NCI-H146 treated with DMSO at 0.1 percent for 48 hours (cell line): Measurements from ENCODE around the gene PSMD14.

Experiments
- DNase-seq: peaks from one replicate; lab custom pipeline; 2025; ENCODE audit not compliant: unreplicated experiment; lab: John Stamatoyannopoulos, UW

Gene PSMD14

DNA sequence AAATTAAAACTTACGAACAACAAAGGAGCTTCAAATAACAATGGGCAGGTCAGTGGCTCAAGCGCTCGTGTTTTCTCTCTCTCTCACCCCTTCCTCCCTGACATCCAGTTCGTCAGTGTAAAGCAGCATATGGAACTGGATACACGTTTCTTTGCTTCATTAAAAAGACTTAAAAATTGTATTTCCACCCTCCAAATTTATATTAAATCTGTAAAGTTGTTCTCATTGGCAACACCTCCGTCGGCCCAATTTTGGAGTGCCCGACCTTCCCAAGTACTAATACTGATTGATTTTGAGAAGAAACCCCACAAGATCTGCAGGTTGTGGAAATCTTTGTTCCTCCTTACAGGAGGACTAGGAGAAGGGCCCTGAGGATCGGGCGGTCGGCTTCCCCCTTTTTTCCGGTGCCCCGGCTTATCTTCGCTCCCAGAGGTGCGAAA, 110.1 kb downstream of the PSMD14 start:
- DNase-seq = no peak

DNA sequence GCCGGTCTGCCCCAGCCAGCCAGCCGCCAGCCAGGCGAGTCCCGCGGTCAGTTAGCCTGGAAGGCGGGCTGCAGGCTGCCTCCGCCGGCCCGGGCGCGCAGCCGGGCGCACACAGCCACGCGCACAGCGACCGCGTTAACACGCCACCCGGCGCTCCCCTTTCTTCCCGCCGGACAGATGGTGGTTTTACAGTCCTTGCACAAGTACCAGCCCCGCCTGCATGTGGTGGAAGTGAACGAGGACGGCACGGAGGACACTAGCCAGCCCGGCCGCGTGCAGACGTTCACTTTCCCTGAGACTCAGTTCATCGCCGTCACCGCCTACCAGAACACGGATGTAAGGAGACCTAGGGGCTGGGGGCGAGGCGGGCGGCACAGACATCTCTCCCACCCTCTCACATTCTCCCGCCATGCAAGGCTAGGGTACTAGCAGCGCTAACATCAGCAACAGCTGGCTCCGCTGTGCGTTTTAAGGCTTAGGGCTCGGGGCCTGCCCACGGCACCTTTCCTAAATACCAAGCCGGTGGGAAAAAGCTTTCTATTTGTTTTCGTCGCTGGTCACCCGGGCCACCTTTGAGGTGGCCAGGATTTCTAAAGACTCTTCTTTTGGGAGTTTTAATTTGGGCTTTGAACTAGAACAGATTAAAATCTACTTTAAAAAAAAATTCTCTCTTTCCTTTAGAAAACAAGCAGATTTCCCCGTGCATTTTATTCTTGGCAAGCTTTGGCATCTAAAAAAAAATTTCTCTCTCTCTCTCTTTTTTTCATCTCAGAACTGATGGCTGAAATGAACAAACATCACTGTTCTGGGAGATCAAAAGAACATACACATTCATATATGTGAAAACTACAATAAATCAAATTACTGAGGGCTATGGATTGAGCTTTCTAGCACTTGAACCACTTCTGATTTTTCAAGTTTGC, 110.8 kb downstream of the PSMD14 start:
- DNase-seq = no peak

DNA sequence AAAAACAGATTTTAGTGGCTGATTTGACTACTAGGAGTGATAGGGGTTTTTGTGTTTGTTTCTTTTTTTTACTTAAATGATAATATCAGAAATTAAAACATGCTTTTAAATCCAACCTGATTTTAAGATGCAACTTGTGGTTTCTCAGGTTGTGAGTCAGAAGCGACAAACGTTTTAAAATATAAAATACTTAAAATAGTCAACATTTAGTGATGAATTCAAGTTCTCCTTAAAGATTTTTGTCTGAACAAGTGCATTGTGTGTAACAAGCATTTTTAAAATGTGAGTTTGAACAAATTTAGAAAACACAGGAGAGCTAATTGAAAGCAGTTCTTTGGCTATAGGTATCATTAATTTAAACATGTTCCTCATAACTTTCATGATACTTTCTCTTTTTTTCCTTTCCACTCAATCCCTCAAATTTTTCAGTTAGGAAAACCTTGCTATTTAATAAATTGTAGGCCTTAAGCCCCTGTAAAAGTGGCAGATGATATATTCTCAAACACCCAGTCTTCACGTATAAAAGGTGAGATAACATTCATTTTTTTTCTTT, 111.5 kb downstream of the PSMD14 start:
- DNase-seq = no peak

DNA sequence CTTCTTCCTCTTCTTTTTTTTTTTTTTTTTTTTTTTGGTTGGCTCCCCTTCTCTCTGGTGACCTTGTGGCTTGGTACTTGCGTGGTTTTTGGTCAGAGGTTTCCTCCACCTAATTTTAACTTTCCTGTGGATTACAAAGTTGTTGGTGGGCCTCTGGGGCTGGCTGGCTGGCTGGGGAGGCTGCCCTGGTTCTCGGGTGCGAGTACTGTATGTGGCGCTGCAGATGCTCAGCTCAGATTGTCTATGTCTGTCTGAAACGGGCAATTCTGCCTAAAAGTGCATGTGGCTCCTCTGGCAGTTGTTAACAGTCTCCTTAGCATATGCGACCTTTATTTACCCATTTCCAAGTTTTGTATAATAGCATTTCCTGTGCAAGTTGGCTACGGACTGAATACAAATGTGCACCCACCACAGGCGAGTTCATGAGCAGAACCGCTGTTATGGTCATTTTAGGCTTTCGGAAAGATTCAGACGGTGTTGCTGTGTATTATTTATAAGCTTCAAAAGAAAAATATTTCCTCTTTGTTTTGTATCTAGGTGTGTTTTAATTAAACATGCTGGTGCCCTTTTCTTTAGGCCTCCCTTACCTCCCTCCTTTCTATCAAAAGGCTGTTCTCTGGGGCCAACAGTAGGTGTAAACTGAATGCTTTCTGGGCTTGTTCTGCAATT, 112.3 kb downstream of the PSMD14 start:
- DNase-seq = no peak

DNA sequence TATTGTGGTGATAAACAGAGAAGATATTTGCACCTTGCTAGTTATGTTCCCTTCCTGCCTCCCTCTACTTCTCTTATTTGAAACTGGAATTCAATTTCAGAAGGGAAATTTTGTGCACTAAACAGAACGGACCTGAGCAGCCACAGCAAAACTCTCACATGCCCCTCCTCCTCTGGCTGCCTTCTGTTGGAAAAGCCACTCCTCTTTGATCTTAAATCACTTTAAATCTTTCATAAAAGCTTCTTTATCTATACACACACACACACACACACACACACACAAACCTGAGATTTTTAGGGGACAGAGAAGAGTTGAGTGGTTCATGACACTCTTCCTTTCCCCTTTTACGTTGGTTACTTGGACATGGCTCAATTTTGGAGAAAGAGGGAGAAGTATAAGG, 113.5 kb downstream of the PSMD14 start:
- DNase-seq = no peak

DNA sequence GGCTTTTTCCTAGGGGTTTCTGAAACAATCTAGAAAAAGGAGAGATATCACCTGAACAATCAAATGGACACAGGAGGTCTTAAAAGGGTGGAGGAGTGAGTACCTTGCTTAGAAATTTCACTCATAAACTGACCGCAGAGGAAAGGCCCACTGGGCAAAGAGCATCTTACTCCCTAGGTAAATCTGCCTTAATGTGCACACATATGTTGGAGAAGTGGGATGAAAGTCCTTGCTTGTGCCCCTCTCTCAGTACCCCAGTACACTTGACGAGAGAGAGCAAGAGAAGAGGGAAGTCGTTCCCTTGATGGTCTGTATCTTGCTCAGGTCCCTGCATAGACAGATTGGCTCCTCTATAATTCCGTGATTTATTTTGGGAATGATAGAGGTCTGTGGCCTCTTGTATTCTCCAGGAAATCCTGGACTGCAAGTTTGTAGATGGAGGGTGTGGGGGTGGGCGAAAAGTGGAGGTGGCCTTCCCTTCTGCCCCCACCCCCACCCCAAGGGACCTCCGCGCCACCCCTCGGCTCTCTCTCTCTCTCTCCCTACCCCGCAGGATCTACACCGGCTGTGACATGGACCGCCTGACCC, 114.7 kb downstream of the PSMD14 start:
- no peak for DNase-seq

DNA sequence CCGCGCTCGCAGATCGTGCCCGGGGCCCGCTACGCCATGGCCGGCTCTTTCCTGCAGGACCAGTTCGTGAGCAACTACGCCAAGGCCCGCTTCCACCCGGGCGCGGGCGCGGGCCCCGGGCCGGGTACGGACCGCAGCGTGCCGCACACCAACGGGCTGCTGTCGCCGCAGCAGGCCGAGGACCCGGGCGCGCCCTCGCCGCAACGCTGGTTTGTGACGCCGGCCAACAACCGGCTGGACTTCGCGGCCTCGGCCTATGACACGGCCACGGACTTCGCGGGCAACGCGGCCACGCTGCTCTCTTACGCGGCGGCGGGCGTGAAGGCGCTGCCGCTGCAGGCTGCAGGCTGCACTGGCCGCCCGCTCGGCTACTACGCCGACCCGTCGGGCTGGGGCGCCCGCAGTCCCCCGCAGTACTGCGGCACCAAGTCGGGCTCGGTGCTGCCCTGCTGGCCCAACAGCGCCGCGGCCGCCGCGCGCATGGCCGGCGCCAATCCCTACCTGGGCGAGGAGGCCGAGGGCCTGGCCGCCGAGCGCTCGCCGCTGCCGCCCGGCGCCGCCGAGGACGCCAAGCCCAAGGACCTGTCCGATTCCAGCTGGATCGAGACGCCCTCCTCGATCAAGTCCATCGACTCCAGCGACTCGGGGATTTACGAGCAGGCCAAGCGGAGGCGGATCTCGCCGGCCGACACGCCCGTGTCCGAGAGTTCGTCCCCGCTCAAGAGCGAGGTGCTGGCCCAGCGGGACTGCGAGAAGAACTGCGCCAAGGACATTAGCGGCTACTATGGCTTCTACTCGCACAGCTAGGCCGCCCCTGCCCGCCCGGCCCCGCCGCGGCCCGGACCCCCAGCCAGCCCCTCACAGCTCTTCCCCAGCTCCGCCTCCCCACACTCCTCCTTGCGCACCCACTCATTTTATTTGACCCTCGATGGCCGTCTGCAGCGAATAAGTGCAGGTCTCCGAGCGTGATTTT, 115.5 kb downstream of the PSMD14 start:
- DNase-seq = no peak

DNA sequence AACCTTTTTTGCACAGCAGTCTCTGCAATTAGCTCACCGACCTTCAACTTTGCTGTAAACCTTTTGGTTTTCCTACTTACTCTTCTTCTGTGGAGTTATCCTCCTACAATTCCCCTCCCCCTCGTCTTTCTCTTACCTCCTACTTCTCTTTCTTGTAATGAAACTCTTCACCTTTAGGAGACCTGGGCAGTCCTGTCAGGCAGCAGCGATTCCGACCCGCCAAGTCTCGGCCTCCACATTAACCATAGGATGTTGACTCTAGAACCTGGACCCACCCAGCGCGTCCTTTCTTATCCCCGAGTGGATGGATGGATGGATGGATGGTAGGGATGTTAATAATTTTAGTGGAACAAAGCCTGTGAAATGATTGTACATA, 116.2 kb downstream of the PSMD14 start:
- DNase-seq = no peak

DNA sequence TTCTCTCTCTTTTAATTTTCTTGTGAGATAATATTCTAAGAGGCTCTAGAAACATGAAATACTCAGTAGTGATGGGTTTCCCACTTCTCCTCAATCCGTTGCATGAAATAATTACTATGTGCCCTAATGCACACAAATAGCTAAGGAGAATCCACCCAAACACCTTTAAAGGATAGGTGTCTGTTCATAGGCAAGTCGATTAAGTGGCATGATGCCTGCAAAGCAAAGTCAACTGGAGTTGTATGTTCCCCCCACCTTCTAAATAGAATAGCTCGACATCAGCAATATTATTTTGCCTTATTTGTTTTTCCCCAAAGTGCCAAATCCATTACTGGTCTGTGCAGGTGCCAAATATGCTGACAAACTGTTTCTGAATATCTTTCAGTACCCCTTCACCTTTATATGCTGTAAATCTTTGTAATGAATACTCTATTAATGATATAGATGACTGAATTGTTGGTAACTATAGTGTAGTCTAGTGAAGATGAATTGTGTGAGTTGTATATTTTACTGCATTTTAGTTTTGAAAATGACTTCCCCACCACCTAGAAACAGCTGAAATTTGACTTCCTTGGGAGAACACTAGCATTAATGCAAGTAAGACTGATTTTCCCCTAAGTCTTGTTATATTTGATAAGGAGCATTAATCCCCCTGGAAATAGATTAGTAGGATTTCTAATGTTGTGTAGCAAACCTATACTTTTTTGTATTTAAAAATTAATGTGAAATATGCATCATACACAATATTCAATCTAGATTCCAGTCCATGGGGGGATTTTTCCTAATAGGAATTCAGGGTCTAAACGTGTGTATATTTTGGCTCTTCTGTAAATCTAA, 116.9 kb downstream of the PSMD14 start:
- no peak for DNase-seq

DNA sequence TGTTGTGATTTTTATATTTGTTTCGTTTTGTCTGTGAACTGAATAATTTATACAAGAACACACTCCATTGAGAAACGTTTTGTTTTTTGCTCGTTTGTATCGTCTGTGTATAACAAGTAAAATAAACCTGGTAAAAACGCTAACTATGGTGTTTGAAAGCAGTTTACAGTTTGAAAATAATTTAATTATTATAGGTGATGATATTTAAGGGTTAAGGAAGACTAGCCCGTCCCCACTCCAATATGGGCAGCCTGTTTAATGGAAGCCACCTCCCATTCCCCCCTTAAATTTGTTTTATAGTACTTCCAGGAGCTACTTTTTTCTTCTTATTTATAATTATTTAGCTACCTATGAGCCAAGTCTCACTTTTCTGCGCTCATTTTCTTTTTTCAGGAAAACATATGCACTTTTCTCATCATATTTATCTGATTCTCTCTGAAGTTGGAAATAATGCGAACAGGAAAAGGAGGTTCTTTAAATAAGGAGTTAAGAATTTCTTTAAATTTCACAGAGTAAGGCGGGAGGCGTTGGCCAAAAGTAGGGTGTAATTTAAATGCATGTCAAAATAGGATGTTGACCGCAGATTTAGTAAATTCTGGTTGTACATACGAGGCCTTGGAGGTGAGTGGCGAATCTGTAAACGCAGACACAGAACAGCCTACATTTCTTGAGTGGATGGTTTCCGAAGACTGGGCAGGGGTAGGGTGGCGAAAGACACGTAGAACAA, 117.7 kb downstream of the PSMD14 start:
- DNase-seq = no peak

DNA sequence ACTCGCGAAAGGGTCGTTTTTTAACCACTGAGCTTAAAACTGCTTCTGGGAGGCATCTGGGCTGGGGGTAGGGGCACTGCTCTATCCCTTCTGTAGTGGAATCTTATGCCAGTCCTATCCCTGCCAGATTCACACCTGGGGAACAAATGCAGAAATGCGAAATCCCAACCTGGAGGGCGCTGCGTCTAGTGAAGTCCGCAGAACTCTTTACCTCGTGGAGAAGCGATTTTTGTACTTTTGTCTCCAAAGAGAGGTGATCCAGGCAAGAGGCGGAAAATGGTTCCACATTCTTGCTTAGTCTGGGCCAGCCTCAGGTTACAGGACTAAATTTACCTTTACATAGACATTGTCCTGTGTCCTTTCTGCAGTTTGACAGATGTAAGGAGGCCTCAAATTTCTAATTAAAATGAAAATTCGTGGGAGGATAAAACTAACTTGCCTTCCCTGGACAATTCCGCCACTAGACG, 118.3 kb downstream of the PSMD14 start:
- no peak for DNase-seq

DNA sequence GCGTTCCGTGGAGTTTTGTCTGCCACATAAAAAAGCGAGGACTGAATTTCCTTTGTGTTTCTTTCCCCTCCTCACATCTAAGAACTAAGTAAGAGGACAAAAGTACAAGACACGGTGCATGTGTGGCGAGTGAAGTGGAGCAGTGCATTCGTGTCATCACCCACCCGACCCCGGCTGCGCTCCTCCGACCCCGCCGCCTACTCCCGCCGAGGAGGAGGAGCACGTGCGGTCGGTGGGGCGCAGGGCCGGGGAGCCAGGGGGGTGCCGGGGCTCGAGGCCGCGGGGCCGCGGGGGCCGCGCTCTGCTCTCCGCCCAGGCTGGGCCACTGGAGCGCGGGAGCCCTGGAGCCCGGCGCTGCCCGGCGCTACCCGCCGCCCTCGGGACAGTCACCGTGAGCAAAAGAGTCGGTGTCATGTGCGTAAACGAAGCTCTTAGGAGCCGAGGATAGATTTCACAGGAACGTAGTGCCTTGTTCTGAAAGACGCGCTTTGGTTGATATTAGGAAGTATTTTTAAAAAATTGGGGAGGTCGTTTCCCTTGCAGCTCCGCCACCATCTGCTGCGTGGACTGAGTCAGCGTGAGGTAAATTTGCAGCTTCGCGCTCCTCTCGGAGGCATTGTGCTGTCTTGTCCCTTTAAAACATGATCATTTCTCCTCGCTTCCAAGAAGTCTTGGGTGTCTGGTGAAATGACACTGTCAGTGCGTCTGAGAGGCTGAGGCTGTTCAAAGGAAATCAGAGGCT, 118.9 kb downstream of the PSMD14 start:
- DNase-seq = no peak

DNA sequence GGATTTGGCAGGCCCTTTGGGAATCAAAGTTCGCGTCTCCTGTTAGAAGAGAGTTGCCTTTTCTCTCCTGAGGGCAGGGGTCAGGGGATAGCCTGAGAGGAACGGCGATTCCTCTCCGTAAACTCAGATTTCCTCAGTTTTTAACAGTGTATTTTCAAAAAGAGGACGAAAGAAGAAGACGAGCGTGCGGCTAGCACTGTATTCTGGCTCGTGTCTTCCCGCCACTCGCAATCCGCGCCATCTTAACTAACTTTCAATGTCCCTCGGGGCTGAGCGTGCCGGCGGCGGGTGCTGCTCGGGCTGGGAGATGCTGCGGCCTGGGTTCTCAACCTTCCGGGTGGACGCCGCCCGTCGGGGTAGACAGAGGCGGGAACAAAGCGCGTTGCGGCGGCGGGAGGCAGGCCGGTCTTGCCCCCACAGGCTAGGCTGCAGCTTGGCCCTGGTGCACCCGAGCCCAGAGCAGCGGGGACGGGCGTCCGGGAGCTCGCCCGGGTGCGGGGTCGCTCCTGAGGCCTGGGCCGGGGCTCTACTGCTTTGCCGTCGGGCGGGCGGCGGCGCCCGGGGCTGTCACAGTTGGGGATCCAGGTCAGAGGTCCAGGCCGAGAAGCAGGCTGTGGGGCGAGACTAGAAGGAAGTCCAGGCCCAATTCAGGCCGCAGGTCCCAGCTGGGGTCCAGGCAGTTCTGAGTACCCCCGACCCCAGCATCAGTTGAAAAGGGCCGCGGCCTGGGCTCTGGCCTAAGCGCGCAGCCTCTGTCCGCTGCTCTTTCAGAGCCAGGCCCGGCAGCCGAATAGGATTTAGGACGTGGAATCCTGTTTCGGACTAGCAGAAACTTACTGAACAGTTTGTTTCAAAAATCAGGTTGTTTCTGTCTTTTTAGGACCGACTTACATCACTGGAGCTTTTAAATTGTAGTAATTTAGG, 119.7 kb downstream of the PSMD14 start:
- no peak for DNase-seq

DNA sequence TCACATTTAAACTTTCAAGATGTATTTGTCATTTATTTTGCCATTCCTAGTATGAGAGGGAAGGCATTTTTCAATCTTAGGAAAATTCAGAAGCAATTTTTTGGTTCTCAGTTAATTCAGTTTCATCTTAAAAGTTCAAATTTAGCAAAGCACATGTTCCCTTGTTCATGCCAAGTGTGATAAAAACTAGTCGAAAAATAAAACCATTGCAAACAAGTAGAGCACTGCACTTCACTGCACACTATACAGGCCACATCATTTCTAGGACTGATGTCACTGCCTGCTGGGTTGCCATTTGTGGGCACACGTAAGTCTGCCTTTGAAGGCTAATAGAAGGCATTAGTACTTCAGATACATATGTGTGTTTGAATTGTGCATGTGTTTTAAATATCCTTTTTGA, 122.2 kb downstream of the PSMD14 start:
- no peak for DNase-seq

DNA sequence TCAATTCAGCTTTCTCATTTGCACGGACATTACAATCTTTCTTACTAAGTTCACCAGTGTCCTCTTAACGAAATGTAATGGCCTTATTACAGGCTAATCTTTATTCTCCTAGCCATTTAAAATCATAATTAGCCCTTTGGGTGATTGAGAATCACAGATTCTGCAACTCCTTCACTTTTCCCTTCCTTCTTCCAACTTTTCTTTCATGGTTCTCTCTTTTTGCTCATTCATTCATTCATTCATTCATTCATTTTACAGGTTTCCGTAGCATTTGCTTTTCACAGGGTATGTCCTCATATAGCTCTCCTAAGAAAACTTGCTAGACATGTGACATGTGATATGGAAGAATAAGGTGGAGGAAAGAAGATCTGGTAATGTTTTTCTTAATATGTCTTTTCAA, 123.9 kb downstream of the PSMD14 start:
- DNase-seq = no peak

DNA sequence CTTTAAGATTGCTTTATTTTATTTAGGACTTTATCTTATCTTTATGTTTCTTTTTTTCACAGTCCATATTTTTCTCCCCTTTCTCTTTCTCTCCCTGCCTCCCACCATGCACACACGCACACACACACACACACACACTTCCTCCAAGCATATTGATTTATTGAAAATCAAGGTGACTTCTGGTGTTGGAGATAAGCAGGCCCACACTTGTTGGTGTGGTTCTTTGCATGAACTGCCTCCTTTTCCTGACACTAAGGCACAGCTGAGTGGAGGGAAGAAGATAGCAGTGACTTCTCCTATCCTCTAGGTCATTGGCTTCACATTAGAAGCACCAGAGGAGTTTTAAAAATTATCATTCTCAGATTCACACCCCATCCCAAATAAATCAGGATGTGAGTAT, 125.9 kb downstream of the PSMD14 start:
- no peak for DNase-seq

DNA sequence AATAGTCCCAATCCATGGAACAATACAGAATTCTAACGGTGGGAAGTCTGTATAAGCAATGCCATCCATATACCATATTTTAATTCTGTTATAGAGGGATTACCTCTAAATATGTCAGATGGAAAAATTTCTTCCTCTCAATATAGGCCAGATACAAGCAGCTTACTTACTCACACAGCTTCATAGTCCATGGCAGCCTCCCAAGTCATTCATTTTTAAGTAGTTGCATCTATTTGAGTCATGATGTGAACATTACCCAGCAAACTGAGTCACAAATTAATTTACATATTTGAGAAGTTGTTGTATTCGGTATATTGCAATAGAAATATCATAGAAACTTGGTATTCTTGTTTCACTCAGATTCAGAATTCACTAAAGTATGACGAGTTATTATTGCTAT, 128.2 kb downstream of the PSMD14 start:
- DNase-seq = no peak
